ENCODE results near the gene ZNF654. TPM values are rescaled to one million over a fixed set of nuclear protein-coding genes. Genes with fewer than 3 reads are reported as not detected.

ZNF654 gene
- total RNA-seq, 1 experiment from 2014 or later: 7.0 TPM

DNA sequence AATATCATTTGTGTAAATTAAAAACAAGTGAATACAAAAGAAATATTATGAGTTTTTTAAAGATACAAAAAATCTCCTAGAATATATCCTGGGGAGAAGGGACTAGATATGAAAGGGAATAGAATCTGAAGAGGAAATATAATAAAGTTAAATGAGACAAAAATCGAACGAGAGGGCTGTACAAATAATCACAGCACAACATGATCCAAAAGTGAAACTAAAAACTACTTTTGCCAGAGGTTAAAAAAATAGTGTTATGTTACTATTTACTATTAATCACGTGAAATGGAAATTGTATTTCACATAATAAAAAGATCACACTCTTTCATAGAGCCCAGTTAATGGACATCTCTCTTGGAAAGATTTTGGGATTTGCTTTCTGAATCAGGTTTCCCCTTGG lies 28.8 kb upstream of the ZNF654 start:
- no peaks in the 10 kb centered on the region for H3K36me3 ChIP-seq (ENCODE audit: control insufficient read depth in 1 of 2, insufficient read depth in 2 of 2, low read length in 2 of 2)
- H3K9me2 ChIP-seq (ENCODE audit: insufficient read depth): no peaks in the 10 kb centered on the region
- H3K4me1 ChIP-seq (ENCODE audit: control insufficient read depth in 1 of 2, insufficient read depth in 2 of 2, low read length in 2 of 2): peaks cover 0 to 10% of the 10 kb centered on the region in 2 experiments; a peak in 1 of 4 replicates
- TF ChIP-seq TCF7L2 (IDR thresholded peaks at IDR 0.05; ENCODE audit: borderline replicate concordance, extremely low read depth, insufficient read depth, insufficient read length) (no peak), ZFX (IDR thresholded peaks at IDR 0.05) (no peak), YY1 (IDR thresholded peaks at IDR 0.05; ENCODE audit: extremely low read depth, insufficient replicate concordance, low read depth, low read length) (no peak), CEBPB (IDR thresholded peaks at IDR 0.05; ENCODE audit: low read depth) (no peak)
- no peaks in the 10 kb centered on the region for H3K27me3 ChIP-seq (ENCODE audit: insufficient read depth, low read length)
- ATAC-seq: no peak
- no peaks in the 10 kb centered on the region for H3K9me3 ChIP-seq (ENCODE audit: control insufficient read depth in 1 of 2, insufficient read depth in 1 of 2, low read depth in 1 of 2, low read length in 2 of 2)
- no peaks in the 10 kb centered on the region for H3K79me2 ChIP-seq (ENCODE audit: insufficient read depth, low read length)
- peak overlapping the region; percentile 66 for H2AFZ ChIP-seq (ENCODE audit: low read depth, low read length, poor library complexity, severe bottlenecking)
- no peaks in the 10 kb centered on the region for H4K20me1 ChIP-seq (ENCODE audit: insufficient read depth)
- CTCF ChIA-PET: no interaction called here
- no peak overlapping the region for H3K4me3 ChIP-seq (replicated peaks in 1 of 2; ENCODE audit: low read depth in 1 of 2, low read length in 2 of 2)
- no peak overlapping the region for H3K9ac ChIP-seq (ENCODE audit: low read length)
- RAD21 ChIA-PET (ENCODE audit: low non-redundant PET in 1 of 2, low total read pairs in 2 of 2, uncharacterized antibody in 2 of 2, unreplicated experiment in 2 of 2): no interaction called here
- DNase-seq (ENCODE audit: low read depth, low spot score): no peak
- no TSS peak for BruUV-seq (replicated peaks)
- no peak overlapping the region for H3K4me2 ChIP-seq (ENCODE audit: low read length)
- intact Hi-C loops (cut with micrococcal nuclease): no loop called here
- H3K27ac ChIP-seq (ENCODE audit: low read depth, low read length): no peak overlapping the region
- POLR2A ChIA-PET: no interaction called here

DNA sequence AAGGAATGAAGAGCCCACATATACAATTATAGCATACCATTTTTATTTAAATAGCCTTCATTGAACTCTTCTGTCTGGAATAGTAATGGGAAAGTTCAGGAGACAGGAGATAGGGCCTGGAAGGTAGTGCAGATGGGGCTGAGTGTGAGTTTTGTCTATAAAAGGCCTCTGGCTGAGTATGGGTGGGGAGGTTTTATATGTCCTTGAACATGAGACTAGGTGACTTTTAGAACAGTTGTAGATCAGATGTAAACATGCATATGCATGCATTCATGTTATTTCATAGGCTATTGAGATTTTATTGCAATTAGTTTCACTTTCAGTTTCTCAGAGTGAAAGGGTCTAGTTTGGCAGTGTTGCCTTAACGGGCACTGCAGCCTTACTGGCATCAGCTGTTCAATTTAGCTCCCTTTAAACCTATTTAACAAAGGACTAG lies 27.4 kb upstream of the ZNF654 start:
- no TSS peak for BruUV-seq (replicated peaks)
- Histone ChIP-seq H3K36me3 (ENCODE audit: control insufficient read depth in 1 of 2, insufficient read depth in 2 of 2, low read length in 2 of 2) (no peaks in the 10 kb centered on the region), H3K9me2 (ENCODE audit: insufficient read depth) (no peaks in the 10 kb centered on the region), H3K9ac (ENCODE audit: low read length) (peak overlapping the region; percentile 15), H3K4me1 (ENCODE audit: control insufficient read depth in 1 of 2, insufficient read depth in 2 of 2, low read length in 2 of 2) (peaks cover 0 to 10% of the 10 kb centered on the region in 2 experiments; a peak in 1 of 4 replicates), H3K9me3 (ENCODE audit: control insufficient read depth in 1 of 2, insufficient read depth in 1 of 2, low read depth in 1 of 2, low read length in 2 of 2) (no peaks in the 10 kb centered on the region), H3K4me2 (ENCODE audit: low read length) (peak overlapping the region; percentile 74), H2AFZ (ENCODE audit: low read depth, low read length, poor library complexity, severe bottlenecking) (peak overlapping the region; percentile 75), H3K4me3 (replicated peaks in 1 of 2; ENCODE audit: low read depth in 1 of 2, low read length in 2 of 2) (peak overlapping the region; percentile 38 to 58), H3K27me3 (ENCODE audit: insufficient read depth, low read length) (no peaks in the 10 kb centered on the region), H4K20me1 (ENCODE audit: insufficient read depth) (no peaks in the 10 kb centered on the region), H3K79me2 (ENCODE audit: insufficient read depth, low read length) (no peaks in the 10 kb centered on the region), H3K27ac (ENCODE audit: low read depth, low read length) (no peak overlapping the region)
- ChIA-PET POLR2A (interaction anchor here (1.6 kb wide), 1 partner anchor 27 kb away, joined by 5 read pairs; the partner anchor contains the start of genes CGGBP1 and ZNF654), CTCF (no interaction called here), RAD21 (ENCODE audit: low non-redundant PET in 1 of 2, low total read pairs in 2 of 2, uncharacterized antibody in 2 of 2, unreplicated experiment in 2 of 2) (no interaction called here)
- peak; percentile 76 for ATAC-seq
- intact Hi-C loops (cut with micrococcal nuclease): no loop called here
- no peak for DNase-seq (ENCODE audit: low read depth, low spot score)
- no peak for TF ChIP-seq ELF1 (IDR thresholded peaks at IDR 0.05; ENCODE audit: borderline replicate concordance, low read depth)
- TF ChIP-seq CBX3 (IDR thresholded peaks at IDR 0.05; ENCODE audit: low read depth): no peak
- TF ChIP-seq SRF (IDR thresholded peaks at IDR 0.05; ENCODE audit: low read depth): no peak
- no peak for TF ChIP-seq EZH2phosphoT487 (IDR thresholded peaks at IDR 0.05; ENCODE audit: borderline replicate concordance)
- TF ChIP-seq, protein P1, sequence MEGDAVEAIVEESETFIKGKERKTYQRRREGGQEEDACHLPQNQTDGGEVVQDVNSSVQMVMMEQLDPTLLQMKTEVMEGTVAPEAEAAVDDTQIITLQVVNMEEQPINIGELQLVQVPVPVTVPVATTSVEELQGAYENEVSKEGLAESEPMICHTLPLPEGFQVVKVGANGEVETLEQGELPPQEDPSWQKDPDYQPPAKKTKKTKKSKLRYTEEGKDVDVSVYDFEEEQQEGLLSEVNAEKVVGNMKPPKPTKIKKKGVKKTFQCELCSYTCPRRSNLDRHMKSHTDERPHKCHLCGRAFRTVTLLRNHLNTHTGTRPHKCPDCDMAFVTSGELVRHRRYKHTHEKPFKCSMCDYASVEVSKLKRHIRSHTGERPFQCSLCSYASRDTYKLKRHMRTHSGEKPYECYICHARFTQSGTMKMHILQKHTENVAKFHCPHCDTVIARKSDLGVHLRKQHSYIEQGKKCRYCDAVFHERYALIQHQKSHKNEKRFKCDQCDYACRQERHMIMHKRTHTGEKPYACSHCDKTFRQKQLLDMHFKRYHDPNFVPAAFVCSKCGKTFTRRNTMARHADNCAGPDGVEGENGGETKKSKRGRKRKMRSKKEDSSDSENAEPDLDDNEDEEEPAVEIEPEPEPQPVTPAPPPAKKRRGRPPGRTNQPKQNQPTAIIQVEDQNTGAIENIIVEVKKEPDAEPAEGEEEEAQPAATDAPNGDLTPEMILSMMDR (IDR thresholded peaks at IDR 0.05 in 2 of 3, conservative IDR thresholded peaks at IDR 0.05 in 1 of 3; ENCODE audit: borderline replicate concordance in 1 of 3, insufficient read depth in 1 of 3, low read depth in 2 of 3, low read length in 2 of 3): no peak
- TF ChIP-seq, protein P2, sequence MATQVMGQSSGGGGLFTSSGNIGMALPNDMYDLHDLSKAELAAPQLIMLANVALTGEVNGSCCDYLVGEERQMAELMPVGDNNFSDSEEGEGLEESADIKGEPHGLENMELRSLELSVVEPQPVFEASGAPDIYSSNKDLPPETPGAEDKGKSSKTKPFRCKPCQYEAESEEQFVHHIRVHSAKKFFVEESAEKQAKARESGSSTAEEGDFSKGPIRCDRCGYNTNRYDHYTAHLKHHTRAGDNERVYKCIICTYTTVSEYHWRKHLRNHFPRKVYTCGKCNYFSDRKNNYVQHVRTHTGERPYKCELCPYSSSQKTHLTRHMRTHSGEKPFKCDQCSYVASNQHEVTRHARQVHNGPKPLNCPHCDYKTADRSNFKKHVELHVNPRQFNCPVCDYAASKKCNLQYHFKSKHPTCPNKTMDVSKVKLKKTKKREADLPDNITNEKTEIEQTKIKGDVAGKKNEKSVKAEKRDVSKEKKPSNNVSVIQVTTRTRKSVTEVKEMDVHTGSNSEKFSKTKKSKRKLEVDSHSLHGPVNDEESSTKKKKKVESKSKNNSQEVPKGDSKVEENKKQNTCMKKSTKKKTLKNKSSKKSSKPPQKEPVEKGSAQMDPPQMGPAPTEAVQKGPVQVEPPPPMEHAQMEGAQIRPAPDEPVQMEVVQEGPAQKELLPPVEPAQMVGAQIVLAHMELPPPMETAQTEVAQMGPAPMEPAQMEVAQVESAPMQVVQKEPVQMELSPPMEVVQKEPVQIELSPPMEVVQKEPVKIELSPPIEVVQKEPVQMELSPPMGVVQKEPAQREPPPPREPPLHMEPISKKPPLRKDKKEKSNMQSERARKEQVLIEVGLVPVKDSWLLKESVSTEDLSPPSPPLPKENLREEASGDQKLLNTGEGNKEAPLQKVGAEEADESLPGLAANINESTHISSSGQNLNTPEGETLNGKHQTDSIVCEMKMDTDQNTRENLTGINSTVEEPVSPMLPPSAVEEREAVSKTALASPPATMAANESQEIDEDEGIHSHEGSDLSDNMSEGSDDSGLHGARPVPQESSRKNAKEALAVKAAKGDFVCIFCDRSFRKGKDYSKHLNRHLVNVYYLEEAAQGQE (IDR thresholded peaks at IDR 0.05; ENCODE audit: low read depth): no peak
- TF ChIP-seq, protein P3, sequence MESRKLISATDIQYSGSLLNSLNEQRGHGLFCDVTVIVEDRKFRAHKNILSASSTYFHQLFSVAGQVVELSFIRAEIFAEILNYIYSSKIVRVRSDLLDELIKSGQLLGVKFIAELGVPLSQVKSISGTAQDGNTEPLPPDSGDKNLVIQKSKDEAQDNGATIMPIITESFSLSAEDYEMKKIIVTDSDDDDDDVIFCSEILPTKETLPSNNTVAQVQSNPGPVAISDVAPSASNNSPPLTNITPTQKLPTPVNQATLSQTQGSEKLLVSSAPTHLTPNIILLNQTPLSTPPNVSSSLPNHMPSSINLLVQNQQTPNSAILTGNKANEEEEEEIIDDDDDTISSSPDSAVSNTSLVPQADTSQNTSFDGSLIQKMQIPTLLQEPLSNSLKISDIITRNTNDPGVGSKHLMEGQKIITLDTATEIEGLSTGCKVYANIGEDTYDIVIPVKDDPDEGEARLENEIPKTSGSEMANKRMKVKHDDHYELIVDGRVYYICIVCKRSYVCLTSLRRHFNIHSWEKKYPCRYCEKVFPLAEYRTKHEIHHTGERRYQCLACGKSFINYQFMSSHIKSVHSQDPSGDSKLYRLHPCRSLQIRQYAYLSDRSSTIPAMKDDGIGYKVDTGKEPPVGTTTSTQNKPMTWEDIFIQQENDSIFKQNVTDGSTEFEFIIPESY (IDR thresholded peaks at IDR 0.05; ENCODE audit: extremely low read depth, insufficient replicate concordance, low read length): no peak
- TF ChIP-seq, protein P4, sequence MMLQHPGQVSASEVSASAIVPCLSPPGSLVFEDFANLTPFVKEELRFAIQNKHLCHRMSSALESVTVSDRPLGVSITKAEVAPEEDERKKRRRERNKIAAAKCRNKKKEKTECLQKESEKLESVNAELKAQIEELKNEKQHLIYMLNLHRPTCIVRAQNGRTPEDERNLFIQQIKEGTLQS (IDR thresholded peaks at IDR 0.05): no peak

Data from HCT116 (cell line).